Measurements from ENCODE around the gene TMEM187.

GRCh38 chrX:153967536-153968224, 4.9 kb upstream of the TMEM187 start:
- no peak for TF ChIP-seq CTCF (IDR thresholded peaks at IDR 0.05)
- no peak for TF ChIP-seq POLR2A (IDR thresholded peaks at IDR 0.05)

All from esophagus squamous epithelium (tissue), 4 donors.